Stimulated activated CD4-positive, alpha-beta T cell treated with anti-CD3 and anti-CD28 coated beads, Interleukin-2, amount 100 ng/mL, for 4 hours (primary cell): ENCODE results near the gene DUS3L.

Source experiments
- DNase-seq: peaks from one replicate; pipeline ENCODE4 v3.0.0-alpha.2; 2020; ENCODE audit warnings: low read depth

The DUS3L gene

DNA sequence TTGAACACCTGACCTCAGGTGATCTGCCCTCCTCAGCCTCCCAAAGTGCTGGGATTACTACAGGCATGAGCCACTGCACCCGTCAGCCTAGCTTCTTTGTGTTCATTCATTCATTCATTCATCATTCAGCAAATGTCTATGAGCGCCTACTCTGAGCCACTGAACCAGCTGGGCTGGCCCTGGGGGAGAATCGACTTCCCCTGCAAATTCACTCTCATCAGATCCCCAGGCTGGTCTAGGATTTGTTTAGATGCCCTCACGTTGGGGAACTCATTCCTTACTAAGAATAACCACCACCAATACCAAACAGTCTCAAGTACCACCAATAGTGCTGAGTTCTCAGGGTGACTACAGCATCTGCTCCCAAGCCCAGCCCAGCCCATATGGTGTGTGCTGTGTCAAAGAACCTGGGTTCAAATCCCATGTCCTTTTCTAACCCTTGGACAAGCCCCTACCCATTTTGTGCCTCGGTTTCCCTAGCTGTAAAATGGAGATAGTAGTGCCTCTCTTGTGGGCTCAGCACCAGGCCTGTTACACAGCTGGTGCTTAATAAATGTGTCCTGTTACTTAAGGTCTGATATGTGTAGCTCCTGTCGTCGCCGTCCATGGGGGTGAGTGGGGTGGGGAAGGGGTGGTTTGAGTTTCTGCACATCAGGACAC lies 30.7 kb upstream of the DUS3L start:
- DNase-seq: no peak

DNA sequence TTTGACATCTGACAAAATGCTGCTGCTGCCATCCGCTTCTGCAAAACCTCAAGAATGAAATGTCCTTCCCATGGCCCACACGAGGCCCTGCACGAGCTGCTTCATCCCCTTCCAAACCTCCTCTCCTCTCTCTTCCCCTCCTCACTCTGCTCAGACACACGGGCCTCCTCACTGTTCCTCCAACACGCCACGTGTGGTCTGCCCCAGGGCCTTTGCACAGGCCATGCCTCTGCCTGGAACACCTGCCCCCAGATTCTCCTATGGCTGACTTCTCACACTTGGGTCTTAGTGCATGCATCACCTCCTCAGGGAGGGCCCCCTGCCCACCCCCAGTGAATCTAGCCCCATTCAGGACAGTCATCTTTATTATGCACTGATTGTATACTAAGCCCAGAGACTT lies 29.8 kb upstream of the DUS3L start:
- DNase-seq: no peak

DNA sequence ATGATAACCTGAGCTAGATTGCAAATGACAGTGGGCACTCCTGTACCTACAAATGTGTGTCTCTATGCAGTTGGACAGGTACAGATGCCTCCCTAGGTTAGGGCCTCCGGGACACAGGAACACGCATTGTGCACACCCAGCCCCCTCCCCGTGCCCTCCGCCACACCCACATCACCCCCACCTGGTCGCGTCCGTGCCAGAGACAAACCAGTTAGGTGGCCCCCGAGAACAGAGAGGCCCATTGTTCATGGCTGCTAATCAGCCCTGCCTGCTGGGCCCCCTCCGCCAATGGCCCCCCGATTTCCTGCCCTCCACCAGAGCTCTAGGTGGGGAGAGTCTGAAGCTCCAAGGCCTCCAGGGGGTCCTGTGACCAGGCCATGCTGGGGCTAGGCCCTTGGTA lies 27.6 kb upstream of the DUS3L start:
- no peak for DNase-seq

DNA sequence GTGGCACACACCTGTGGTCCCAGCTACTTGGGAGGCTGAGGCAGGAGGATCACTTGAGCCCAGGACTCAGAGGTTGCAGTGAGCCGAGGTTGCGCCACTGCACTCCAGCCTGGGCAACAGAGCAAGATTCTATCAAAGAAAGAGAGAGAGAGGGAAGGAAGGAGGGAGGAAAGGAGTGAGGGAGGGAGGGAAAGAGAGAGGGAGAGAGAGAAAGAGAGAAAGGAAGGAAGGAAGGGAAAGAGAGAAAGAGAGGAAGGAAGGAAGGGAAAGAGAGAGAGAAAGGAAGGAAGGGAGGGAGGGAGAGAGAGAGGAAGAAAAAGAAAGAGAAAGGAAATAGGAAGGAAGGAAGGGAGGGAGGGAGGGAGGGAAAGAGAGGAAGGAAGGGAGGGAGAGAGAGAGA lies 26.3 kb upstream of the DUS3L start:
- no peak for DNase-seq

DNA sequence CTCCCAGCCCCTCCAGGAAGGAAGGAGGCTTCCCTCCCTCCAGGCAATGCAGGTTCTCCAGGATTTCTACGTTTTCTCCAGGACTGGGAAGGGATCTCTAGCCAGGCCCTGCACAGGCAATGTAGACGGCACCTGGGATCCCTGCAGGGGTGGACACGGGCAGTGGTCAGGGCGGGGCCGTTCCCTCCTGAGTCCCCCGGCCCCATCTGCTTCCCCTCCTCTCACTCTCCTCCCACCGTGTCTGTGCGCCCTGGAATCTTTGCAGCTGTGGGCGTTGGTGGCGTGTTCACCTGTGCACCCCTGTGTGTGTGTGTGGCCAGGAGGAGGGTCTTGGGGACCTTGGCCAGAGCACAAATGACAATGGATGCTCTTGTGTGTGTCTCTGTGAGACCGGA lies 23.9 kb upstream of the DUS3L start:
- no peak for DNase-seq

DNA sequence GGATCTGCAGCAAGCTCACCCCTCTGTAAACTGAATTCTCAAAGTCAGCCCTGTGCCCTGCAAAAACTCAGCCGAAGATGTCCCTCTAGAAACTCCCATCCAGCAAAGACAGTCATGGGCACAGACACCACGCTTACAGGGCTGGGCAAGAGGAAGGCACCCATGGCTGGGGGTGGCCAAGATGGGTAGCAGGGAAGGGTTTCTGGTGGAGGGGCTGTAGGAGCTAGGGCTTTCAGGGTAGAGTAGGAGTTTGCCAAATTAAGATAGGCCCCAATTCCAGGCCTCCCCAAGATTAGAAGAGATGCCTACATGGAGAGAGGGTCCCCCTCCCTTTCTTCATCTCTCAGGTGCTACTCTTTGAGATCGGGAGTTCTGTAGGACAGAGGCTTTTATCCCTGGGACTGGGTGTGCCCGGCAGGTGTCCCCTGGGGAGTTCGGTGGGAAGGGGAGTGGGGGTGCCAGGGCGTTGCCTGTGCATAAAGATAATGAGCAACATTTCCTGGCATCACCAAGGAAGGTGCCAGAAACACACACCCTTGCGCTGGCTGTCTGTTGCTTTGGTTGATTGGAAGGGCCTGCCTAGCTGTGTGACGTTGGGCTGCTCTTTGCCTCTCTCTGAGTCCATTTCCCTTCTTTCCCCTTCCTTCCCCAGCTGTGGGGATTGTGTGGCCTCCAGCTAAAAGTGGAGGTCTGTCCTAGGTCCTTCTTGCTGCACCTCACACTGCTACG lies 23.3 kb upstream of the DUS3L start:
- no peak for DNase-seq

DNA sequence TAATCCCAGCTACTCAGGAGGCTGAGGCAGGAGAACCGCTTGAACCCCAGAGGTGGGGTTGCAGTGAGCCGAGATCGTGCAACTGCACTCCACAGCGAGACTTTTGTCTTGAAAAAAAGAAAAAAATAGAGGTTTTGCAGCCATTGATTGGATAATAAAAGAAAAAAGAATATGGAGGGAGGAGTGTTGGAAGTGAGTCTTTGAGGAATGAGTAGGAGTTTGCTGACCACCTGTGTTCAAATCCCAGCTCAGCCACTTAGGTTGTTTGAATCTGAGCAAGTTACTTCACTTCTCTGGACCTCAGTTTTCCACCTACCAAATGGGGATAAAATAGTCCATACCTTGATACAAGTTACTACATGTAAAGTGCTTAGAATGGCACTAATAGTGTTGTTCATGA lies 20.2 kb upstream of the DUS3L start:
- DNase-seq: no peak

DNA sequence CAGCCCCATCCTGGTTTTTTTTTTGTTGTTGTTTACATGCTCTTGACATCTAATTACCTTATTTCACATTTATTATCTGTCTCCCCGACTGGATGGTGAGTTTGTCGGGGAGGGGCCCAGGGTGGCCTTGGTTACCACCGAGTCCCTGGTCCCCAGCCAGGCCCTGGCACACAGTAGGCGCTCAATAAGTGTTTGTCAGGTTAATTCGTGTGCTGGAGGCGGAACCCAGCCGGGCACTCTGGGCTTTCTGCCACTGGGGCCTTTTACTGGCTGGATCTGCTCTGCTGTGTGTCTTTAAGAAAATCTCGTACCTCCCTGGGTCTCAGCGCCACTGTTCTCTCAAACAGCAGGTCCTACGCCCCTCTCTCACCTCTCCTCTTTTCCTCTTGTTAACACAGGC lies 18.5 kb upstream of the DUS3L start:
- no peak for DNase-seq

DNA sequence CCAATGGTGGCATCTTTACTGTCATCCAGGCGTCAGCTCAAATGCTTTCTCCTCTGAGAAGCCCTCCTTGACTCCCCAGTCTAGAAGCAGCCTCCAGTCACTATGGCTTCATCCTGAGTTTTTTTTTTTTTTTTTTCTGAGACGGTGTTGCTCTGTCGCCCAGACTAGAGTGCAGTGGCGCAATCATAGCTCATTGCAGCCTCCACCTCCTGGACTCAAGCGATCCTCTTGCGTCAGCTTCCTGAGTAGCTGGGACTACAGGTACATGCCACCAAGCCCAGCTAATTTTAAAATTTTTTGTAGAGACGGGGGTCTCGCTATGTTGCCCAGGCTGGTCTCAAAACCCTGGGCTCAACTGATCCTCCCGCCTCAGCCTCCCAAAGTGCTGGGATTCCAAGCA lies 18.1 kb upstream of the DUS3L start:
- DNase-seq: no peak

DNA sequence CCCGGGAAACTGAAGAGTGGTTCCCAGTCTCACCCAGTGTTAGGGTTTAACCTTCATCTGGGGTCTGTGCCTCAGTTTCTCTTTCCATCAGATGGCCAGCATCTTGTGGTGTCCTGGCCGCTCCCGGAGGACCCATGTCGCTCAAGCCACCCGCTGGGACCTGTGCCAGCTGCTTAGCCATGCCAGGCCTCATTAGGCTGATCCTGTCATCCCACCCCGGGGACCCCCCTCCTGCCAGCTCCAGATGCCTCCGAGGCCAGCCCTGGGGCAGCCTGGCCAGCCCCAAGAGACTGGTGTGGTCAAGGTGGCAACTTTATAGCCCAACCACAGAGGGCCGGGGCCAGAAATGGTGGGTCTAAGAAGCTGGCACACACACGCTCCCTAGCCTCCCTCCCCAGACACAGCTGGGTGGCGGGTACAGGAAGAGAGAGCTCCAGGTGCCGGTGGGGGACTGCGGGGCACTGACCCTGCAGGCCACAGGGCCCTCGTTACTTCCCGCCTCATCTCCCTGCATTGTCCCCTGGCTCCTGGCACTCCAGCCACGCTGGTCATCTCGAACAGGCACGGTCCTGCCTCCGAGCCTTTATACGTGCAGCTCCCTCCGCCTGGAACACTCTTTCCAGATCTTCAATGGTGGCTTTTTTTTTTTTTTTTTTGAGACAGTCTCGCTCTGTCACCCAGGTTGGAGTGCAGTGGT lies 17.3 kb upstream of the DUS3L start:
- DNase-seq: no peak

DNA sequence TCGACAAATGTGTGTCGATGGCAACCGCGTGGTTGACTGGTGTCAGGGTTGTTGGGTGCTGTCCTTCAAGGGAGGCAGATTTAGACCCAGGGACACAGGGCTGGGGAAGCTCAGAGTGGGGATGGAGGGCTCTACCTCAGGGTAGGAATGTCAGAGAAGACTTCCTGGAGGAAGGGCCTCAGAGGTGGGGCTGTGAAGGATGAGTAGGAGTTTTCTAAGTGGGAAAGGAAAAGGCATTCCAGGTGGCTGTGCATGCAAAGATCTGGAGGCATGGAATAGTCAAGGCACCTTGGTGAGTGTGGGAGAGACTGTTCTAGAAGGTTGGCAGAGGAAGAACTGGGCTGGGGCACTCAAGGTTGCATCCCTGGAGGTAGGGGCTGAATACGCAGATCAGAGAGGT lies 15.9 kb upstream of the DUS3L start:
- no peak for DNase-seq

DNA sequence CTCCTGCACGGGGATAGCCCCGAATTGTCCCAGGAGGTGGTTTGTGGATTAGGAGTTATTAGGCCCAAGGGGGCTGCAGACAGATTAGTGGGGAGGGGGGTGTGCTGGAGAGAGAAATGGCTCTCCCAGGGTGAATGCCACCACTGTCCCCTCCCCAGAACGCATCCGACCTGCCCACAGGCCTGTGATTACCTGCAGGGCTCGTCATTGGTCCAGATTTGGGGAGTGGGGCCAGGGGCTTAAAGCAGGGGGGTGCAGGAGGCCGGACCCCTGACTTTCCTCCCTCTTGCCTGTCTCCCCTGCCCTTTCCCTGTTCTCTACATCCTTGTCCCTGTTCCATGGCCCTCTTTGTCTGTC lies 15.1 kb upstream of the DUS3L start:
- no peak for DNase-seq

DNA sequence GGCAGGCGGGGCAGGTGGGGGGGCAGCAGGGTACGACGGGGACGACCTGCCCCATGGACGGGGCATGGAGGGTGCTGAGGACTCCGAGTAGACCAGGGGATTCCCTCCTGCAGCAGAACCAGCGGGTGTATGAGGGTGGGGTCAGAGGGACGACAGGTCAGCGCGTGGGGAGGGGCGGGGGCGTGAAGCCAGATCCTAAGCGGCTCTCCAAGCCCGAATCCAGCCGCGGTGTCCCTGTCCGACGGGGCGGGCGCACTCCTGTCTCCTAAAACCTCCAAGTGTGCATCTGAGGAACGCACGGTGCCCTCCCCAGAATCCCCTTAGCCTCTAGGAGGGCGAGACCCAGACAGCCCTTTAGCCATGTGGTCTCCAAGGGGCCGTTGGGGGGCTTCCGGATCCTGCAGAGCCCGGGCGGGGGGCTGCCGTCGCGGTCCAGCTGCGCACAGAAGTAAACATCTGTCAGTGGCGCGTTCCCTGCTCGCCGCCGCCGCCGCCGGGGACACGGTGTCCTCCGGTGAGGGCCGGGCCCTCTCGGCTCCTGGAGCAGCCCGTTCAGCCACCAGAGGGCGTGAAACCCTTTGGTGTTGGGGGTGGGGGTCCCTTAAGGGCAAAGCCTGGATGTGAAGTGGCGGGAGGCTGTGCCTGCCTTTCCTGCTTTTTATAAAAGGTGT lies 14.6 kb upstream of the DUS3L start:
- peak; percentile 45 for DNase-seq

DNA sequence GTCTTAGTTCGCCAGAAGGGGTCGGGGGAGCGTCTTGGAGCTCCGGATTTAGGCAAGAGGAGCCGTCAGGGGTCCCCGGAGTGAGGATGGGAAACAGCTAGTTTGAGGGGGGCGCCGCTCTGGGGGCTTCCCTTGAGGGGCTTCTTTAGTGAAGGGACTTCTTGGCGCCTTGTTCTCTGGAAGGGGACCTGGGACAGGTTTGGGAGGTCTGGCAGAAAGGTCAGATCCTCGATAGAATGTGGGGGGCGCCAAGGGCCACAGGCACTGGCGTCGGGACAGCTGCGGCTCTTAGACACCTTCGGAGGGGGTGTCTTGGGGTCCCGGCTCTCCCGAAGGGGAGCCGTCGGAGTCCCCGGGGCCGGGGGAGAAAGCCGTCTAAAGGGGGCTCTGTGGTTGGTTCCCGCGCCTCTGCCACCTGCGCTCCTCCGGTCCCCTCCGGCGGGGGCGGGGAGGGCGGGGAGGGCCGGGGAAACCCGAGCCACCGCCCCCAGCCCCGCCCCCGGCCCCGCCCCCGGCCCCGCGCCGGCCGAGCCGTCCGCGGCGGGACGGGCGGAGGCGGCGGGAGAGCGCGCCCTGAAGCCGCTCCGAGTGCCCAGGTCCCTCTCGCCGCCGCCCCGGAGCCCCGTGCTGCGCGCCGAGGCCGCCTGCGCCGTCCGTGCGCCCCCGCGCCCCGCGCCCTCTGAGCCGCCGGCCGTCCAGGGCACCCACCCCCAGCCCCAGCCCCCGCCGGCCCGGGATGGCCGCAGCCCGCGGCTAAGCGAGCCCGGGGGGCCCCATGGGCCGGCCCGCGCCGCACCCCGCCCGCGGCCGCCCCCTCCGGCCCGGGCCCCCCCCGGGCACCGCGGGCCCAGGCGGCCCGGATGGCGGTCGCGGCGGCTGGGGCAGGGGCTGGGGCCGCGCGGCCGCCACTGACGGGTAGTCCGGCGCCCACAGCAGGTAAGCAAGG lies 13.8 kb upstream of the DUS3L start, which contains the start of gene NRTN:
TSS of gene NRTN (plus strand) at position 552 of the 946 bp plus-strand sequence. CDS start 19,099 bp downstream, outside the sequence.
- peak; percentile 53 for DNase-seq

DNA sequence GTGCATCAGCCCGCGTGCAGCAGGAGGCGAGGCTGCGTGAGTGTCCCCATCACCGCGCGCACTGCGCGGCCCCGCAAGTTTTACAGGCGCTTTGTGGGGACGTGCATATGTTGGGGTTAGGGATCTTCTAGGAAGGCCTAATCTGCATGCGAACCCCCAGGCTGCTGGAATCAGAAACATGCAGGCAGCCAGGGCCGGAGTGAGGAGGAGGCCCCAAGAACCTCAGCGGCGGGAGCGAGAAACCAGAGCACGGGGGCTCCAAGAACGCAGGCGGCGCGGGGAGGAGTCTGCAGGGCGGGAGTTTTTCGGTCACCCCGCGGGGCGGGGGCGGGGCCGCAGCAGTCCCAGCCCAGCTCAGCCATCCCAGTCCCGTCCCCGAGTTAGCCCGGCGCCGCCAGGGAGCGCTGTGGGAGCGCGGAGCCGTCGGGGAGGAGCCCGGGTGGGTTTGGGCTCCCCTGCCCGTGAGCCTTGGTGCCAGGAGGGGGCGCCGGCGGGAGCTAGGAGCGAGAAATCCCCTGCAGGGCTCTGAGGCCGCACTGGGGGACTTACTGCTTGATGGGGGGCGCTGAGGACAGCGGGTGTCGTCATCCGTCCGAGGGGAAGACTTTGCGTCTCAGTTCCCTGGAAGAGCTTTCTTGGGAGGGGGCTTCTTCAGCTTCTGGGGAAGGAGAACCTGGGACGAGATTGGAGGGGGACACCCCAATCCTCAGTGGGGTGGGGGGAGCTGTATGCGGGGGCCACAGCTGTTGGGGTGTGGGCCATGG lies 13.0 kb upstream of the DUS3L start:
- DNase-seq: peak; percentile 86

DNA sequence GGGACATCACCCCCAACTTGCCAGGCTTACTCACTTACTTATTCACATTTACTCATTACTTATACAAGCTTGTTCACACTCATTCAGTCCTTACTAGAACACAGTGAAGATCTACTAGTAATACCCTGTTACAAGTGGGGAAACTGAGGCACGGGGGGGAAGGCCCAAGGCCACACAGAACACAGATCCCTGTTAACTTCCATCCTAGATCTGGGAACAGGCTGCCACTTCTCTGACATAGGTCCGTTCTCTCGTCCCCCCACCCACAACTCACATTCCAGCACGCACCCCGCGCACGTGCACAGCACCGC lies 12.4 kb upstream of the DUS3L start:
- DNase-seq: no peak

DNA sequence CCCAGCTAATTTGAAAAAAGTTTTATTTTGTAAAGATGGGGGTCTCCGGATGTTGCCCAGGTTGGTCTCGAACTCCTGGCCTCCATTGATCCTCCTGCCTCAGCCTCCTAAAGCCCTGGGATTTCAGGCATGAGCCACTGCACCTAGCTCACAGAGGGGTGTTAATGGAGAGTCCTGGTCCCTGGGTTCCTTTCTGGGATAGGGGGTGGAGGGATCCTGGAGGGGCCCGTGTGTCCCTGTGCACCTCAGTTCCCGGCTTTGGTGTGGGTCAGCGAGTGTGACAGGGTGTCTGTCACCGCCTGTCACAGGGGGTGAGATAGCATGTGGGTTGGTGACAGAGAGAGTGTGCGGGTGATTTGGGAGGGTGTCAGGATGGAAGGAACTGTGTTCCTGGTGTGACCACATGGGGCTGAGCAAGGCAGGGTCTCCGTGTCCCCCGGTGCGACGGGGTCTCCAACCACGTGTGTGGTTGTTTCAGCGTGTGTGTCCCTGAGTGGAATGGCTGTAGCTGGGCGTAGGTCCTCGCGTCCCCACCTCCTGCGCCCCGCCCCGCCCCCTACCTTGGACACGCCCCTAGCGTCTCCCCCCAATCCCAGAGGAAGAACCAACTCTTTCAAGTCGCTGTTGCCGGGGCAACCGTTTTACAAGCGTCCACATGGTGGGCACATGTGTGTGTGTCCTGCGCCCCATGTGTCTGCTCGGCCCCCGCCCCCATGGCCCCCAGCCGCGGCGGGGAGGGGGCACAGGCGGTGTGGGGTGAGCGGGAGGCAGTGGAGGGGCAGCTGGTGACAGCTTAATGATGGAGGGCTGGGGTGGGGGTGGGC lies 11.0 kb upstream of the DUS3L start:
- no peak for DNase-seq

DNA sequence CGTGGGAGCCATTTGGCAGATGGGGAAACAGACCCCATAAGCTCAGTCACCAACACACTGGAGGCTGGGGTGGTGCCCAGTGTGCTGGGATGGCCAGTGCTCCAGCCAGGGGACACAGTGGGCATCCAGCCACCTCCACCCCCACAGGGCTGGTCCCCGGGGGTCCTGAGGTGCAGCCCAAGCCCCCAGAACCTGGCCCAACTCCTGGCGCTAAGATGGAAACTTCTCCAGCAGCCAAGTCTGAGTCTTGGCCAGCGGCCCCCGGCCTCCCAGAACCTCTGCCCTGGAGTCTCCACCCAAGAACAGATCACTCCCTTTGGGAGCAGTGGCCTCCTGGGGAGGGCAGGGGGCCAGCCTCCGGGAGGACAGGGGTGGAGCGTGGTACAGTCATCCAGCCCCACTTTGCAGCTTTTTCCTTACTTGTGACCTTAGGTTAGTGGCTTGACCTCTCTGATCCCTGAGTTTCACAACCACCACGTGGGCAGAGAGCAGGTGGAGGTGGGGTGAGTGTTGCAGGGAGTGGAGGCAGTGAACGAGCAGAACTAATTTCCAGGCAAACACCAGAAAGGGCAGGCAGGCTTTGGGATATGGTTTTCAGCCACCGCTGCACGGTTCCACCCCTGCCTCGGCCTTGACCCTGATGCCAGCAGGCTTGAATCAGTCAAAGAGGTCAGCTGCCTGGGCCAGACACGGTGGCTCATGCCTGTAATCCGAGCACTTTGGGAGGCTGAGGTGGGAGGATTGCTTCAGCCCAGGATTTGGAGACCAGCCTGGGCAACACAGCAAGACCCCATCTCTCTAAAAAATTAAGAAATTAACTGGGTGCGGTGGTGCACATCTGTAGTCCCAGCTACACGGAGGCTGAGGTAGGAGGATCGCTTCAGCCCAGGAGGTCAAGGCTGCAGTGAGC lies 9.7 kb upstream of the DUS3L start:
- no peak for DNase-seq
